ENCODE measurements around the gene PRKCE.
"Not testable (repeated sequence)": the region's sequence is repeated elsewhere in the genome, so short reads cannot be mapped to it uniquely, and the experiment has no call there.

The PRKCE gene

GRCh38 chr2:46194856-46195255 is 543.4 kb downstream of the PRKCE start:
- DNase-seq (ENCODE audit: low spot score), result no peak

- no peak for DNase-seq (ENCODE audit: low spot score)
These were observed 544.3 kb downstream of the PRKCE start for GRCh38 chr2:46195819-46196218.

GRCh38 chr2:46196871-46197462 is 545.5 kb downstream of the PRKCE start:
- no peak for DNase-seq (ENCODE audit: low spot score)

- no peak for DNase-seq (ENCODE audit: low spot score)
These were observed 546.2 kb downstream of the PRKCE start for GRCh38 chr2:46197672-46198071.

GRCh38 chr2:46198164-46198883 is 546.8 kb downstream of the PRKCE start:
- no peak for DNase-seq (ENCODE audit: low spot score)

GRCh38 chr2:46198966-46199365 is 547.5 kb downstream of the PRKCE start:
- DNase-seq (ENCODE audit: low spot score), result no peak

GRCh38 chr2:46200100-46200690 is 548.7 kb downstream of the PRKCE start:
- no peak for DNase-seq (ENCODE audit: low spot score)

GRCh38 chr2:46200861-46201605 is 549.6 kb downstream of the PRKCE start:
- DNase-seq (ENCODE audit: low spot score), result no peak

GRCh38 chr2:46202453-46202852 is 551.0 kb downstream of the PRKCE start:
- DNase-seq (ENCODE audit: low spot score), result no peak

- no peak for DNase-seq (ENCODE audit: low spot score)
These were observed 551.5 kb downstream of the PRKCE start for GRCh38 chr2:46202987-46203386.

GRCh38 chr2:46203636-46204035 is 552.2 kb downstream of the PRKCE start:
- not testable (repeated sequence) for DNase-seq (ENCODE audit: low spot score)

GRCh38 chr2:46207591-46207990 is 556.1 kb downstream of the PRKCE start:
- DNase-seq (ENCODE audit: low spot score), result no peak

GRCh38 chr2:46208766-46209165 is 557.3 kb downstream of the PRKCE start:
- no peak for DNase-seq (ENCODE audit: low spot score)

- no peak for DNase-seq (ENCODE audit: low spot score)
These were observed 558.6 kb downstream of the PRKCE start for GRCh38 chr2:46210063-46210462.

- DNase-seq (ENCODE audit: low spot score), result no peak
These were observed 560.0 kb downstream of the PRKCE start for GRCh38 chr2:46211461-46211860.

- no peak for DNase-seq (ENCODE audit: low spot score)
These were observed 562.4 kb downstream of the PRKCE start for GRCh38 chr2:46213906-46214305.

- no peak for DNase-seq (ENCODE audit: low spot score)
These were observed 564.7 kb downstream of the PRKCE start for GRCh38 chr2:46216213-46216612.

GRCh38 chr2:46223514-46223913 is 572.0 kb downstream of the PRKCE start:
- not testable (repeated sequence) for DNase-seq (ENCODE audit: low spot score)

- no peak for DNase-seq (ENCODE audit: low spot score)
These were observed 573.7 kb downstream of the PRKCE start for GRCh38 chr2:46225150-46225625.

GRCh38 chr2:46225730-46226129 is 574.3 kb downstream of the PRKCE start:
- DNase-seq (ENCODE audit: low spot score), result no peak

GRCh38 chr2:46226620-46227019 is 575.1 kb downstream of the PRKCE start:
- no peak for DNase-seq (ENCODE audit: low spot score)

GRCh38 chr2:46227022-46227421 is 575.5 kb downstream of the PRKCE start:
- no peak for DNase-seq (ENCODE audit: low spot score)
